NCI-H748 treated with DMSO at 0.1 percent for 48 hours (cell line): ENCODE results near the gene PGA3.
"Not testable (repeated sequence)": the region's sequence is repeated elsewhere in the genome, so short reads cannot be mapped to it uniquely, and the experiment has no call there.

Experiments used
- DNase-seq: peaks from one replicate; lab custom pipeline; 2025; lab: John Stamatoyannopoulos, UW

Gene PGA3

GRCh38 chr11:61250796-61251765 is 47.8 kb downstream of the PGA3 start:
- DNase-seq = not testable (repeated sequence)

DNA sequence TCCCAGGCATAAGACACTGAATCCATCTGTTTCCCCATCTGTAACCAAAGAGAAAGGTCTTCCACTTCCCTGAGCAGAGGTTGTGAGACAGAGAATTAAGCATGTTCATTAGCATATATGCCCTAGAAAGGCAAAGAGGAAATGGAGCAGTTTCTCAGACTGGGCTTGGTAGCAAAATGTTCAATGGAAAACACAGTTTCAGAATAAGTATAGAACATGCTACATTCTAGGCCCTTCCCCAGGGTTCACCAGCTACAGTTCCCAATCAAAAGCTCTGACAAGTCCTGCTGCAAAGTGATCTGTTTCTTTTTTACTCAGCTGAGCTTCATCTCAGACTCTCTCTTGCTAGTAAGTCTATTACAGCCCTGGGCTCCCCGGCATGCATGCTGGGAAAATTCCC is 49.0 kb downstream of the PGA3 start:
- DNase-seq = not testable (repeated sequence)

DNA sequence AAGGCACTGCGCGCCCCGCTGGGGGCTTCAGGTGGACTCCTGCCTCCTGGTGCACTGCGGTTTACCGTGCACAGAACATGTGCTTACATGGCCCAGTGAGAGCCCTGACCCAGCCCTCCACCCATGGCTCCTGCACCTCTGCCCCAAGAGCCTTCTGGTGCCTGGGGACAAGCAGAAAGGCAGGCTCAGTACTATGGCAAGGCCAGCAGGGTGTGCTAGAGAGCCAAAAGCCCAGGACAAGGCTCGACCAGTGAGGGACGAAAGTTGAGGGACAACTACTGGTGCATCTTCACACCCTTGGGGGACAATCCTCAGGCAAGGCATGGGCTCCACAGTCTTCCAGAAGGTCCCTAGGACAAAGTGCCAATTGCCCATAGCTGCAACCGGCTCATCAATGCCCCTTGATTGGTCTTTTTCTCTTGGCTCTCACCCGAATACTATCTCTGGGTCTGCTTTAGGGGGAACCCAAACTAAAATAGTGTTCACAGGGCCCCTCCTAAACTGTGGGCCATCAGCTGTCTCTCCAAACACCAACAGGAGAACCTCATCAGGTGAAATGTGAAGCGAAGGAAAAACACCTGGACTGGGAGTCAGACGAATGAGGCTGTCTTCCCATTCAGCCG is 51.2 kb downstream of the PGA3 start:
- DNase-seq = peak; percentile 48

- DNase-seq = no peak
These were observed 53.6 kb downstream of the PGA3 start for GRCh38 chr11:61256710-61257482.

DNA sequence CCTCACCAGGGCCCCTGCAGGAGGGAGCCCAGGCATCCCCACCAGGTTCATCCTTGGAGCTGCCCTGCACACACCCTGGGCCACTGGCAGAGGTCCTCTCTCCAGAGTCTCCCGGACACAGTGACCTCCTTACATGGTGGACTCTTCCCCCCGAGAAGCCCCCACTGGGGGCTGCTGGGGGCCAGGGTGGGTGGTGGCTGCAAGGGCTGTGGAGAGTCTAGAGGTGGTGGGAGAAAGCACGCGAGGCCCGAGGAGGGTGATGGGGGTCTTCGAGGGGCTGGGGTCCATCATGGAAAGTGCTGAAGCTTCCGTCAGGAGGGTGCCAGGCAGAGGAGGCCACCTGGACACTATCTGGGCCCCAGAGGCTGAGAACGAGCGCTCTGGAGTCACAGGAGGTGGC is 55.2 kb downstream of the PGA3 start:
- no peak for DNase-seq

DNA sequence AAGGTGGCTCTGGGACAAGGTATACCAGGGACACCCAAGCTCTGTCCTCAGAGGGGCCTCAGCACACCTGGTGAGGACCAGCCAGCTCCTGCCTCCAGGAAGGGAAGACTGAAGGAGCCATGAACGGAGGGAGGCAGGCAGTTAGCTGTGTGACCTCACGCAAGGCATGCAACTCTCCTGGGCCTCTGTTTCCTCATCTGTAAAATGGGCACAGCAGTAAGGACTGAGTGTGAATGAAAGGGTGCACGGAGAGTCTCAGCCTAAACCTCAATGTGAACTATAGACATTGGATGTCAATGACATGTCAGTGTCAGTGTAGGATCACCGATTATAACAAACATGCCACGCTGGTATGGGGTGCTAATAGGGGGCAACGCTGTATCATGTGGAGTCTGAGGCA is 56.0 kb downstream of the PGA3 start:
- DNase-seq = no peak
